Measurements from ENCODE around the gene MRPL21.

DNA sequence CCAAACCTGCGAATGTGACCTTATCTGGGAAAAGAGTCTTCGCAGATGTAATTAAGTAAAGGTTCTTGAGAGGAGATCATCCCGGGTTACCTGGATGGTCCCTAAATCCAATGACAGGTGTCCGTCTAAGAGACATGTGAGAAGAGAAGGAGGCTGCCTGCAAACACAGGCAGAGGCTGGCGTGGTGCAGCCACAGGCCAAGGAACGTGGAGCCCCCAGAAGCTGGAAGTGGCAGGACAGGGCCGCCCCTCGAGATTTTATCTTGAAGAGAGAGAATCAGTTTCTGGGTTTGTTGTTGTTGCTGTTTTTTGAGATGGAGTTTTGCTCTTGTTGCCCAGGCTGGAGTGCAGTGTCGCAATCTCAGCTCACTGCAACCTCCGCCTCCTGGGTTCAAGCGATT is 43.5 kb upstream of the MRPL21 start:
- TF ChIP-seq, protein P1, sequence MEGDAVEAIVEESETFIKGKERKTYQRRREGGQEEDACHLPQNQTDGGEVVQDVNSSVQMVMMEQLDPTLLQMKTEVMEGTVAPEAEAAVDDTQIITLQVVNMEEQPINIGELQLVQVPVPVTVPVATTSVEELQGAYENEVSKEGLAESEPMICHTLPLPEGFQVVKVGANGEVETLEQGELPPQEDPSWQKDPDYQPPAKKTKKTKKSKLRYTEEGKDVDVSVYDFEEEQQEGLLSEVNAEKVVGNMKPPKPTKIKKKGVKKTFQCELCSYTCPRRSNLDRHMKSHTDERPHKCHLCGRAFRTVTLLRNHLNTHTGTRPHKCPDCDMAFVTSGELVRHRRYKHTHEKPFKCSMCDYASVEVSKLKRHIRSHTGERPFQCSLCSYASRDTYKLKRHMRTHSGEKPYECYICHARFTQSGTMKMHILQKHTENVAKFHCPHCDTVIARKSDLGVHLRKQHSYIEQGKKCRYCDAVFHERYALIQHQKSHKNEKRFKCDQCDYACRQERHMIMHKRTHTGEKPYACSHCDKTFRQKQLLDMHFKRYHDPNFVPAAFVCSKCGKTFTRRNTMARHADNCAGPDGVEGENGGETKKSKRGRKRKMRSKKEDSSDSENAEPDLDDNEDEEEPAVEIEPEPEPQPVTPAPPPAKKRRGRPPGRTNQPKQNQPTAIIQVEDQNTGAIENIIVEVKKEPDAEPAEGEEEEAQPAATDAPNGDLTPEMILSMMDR (IDR thresholded peaks at IDR 0.05): no peak
- TF ChIP-seq POLR2A (IDR thresholded peaks at IDR 0.05): no peak
